Fibroblast of peridontal ligament (primary cell): ENCODE data around the gene SOX21.
A peak's percentile ranks its signal among the peaks of the same experiment; 100 is the strongest.
"Not testable (repeated sequence)": the region's sequence is repeated elsewhere in the genome, so short reads cannot be mapped to it uniquely, and the experiment has no call there.

Experiments used
- DNase-seq: peaks from one replicate; pipeline ENCODE4 v3.0.0-alpha.2; 2010; ENCODE audit errors: extremely low read depth

Gene SOX21

DNA sequence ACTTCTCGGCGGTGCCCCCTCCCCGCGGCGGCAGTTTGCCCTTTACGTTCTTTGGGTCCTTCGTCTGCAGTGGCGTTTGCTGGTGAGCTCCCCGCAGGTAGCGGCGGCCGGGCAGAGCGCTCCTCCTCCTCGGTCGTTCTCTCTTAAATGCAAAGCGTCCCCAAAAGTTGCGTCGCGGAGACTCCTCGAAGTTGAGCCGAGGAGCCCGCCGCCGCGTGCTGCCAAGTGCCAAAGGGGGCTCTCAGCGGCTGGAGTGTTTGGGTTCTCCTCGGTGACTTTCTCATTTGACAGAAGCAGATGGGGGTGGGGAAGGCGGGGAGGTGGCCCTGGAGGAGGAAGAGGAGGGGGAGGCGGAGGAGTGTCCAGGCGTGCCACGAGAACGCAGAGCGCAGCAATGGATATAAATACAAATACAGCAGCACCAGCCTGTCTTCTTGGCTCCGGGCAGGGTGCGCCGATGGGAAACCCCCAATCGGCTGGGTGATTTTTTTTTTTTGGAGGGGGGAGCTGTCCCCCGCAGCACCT lies at the start of gene SOX21:
TSS of gene SOX21 (minus strand) at position 259 of the 525 bp plus-strand sequence. CDS start 496 bp downstream, outside the sequence.
- no peak for DNase-seq

DNA sequence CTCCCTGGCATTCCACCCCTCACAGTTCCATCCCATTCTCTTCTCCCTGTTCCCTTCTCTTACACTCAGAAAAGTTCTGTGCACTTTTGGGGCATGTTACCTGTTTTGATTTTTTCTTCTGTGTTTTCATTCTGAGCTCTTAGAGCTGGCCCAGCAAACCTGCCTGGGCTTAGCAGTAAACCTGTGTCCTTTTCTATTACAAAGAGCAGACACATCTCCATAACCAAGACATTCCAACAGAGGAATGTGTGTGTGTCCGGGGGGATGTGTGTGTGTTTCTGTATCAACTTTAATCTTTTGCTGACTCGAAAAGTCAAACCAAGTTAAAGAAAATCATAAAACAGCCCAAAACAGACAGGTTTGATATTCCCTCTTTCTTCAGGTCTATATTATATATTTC lies 49.1 kb upstream of the SOX21 start:
- DNase-seq, result no peak

GRCh38 chr13:94759120-94759728 lies 46.9 kb upstream of the SOX21 start:
- no peak for DNase-seq

DNA sequence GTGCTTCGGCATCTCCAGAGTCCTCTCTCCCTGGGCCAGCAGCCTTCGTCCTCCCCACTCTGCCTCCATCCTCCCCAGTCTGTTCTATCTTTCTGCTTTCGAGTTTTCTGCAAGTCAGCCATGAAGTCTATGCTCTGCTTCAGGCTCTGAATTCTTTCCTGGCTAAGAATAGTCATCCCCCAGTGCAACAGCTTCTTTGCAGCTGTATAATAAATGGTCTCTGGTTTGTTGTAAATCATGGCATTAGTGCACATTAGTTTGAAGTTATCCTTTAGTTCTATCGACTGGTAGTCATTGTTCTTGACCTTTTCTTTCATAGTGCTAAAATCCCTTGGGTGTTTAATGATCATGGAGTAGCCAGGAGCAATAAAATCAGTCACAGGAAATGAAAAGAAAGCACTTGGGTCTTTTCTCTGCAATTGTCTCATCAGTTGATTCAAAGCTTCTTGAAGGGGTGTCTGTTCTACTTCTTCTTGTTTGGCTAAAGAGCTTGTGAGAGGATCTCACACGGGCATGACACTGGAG lies 46.2 kb upstream of the SOX21 start:
- no peak for DNase-seq

DNA sequence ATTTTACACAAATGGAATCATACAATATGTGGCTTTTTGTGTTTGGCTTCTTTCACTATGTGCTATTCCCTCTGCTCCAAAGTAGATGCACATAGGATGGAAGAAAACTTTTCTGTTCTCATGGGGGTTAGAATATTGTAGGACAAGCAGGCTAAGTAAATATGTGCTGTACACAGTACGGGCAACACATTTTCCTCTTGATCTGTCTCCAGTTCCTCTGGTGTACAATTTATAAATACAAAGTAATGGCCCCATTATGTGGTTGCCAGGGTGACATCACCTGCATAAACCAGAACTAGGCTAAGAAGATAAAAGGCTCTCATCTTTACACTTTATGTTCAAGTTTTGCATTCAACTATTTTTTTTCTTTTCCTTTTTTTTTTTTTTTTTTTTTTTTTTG lies 41.0 kb upstream of the SOX21 start:
- DNase-seq, result no peak

DNA sequence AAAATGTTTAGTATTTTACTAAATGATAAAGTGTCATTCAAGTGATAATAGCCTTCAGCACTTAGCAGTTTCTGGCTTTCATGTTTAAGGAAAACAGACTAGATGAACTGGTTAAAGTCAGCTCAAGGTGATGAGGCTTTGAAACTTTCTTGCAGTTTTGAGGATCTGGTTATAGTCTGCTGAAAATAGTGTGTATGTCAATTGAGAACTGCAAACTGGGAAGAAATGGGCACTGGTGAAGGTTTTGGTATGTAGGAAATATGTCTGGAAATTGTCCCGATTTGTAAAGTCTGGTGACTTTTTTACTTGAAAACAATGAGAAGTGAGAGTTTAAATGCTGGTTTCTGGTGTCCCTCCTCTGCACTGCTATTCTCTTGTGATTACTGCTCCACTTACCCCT lies 36.8 kb upstream of the SOX21 start:
- no peak for DNase-seq

DNA sequence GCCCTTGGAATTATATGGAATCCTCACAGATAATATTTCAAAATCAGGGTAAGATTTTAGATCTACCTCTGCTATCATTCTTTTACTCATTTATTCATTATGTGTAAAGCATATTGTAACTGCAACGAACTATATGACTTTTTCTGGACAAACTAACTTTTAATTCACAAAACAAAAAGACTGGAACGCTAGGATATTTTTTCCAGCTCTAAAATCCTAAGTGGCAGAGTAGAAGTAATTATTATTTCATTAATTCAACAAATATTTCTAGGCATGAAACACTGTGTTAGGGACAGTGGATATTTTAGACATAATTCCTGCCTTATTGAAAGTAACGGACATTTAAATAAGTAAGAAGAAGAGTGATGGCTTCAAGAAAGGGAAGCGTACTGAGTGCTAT lies 26.9 kb upstream of the SOX21 start:
- DNase-seq, result no peak

GRCh38 chr13:94731028-94731427 lies 18.7 kb upstream of the SOX21 start:
- DNase-seq, result no peak

- not testable (repeated sequence) for DNase-seq
Measured at GRCh38 chr13:94729941-94730340, 17.6 kb upstream of the SOX21 start.

DNA sequence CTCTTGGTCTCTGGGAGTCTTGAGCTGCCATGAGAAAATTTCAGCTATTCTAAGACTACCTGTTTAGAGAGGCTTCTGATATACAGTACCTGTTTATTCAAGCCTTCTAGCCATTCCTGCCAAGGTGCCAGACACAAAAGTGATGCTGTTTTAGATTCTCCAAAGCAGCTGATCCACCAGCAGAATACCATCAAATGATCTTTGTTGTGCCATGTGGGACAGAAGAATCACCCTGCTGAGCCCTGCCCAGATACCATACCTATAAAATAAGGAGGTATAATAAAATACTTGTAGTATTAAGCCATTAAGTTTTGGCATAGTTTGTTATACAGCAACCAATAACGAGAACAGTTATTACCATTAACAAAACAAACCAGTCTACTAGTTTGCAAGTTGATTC lies 14.1 kb upstream of the SOX21 start:
- no peak for DNase-seq

GRCh38 chr13:94722609-94723345 lies 10.4 kb upstream of the SOX21 start:
- no peak for DNase-seq

GRCh38 chr13:94718697-94719096 lies 6.4 kb upstream of the SOX21 start:
- DNase-seq, result not testable (repeated sequence)

DNA sequence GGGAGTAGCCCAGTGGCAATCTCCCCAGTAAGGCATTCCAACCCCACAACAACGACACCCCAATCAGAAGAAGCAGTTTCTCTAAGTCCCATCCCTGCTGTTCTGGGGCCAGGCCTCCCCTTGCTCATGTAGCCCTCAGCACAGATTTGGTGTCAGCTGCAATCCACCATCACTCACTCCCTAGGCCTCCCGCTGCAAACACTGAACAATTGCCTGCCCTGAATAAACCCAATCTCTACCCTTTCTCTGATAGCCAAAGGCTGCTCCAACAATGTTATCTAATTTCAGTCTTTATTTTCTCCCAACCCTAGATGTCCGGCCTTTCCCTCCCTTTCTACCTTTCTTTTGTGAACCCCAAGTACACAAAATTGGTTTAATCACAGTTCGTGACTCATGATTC lies 5.6 kb upstream of the SOX21 start:
- DNase-seq, result no peak

GRCh38 chr13:94716016-94716415 lies 3.7 kb upstream of the SOX21 start:
- DNase-seq, result no peak

DNA sequence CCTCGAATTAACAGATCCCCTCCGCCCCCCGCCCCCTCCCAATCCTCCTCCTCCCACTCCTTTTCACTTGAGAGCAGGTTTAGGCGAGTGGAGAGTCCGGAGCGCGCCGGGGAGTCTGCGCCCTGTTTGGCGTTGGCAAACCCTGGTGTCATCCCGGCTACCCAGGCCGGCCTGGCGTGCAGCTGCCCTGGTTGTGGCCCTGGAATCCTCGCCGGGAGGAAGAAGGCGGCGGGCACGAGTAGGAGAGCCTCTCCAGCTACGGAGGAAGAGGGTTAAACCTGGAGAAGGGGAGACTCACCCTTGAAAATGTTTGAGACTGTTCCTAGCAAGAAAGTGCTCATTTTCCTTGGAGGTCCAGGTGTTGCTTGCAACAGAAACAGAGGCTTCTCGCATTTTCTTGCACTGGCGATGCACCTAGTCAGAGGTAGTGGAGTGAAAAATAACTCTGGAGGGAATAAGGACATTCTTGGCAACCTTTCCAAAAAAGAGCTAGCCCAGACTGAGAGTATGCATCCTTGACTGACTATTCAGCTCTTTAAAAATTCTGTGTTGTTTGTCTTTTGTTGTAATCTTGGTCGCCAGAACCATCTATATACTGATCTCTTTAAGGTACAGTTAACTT lies 1.3 kb upstream of the SOX21 start:
- no peak for DNase-seq

DNA sequence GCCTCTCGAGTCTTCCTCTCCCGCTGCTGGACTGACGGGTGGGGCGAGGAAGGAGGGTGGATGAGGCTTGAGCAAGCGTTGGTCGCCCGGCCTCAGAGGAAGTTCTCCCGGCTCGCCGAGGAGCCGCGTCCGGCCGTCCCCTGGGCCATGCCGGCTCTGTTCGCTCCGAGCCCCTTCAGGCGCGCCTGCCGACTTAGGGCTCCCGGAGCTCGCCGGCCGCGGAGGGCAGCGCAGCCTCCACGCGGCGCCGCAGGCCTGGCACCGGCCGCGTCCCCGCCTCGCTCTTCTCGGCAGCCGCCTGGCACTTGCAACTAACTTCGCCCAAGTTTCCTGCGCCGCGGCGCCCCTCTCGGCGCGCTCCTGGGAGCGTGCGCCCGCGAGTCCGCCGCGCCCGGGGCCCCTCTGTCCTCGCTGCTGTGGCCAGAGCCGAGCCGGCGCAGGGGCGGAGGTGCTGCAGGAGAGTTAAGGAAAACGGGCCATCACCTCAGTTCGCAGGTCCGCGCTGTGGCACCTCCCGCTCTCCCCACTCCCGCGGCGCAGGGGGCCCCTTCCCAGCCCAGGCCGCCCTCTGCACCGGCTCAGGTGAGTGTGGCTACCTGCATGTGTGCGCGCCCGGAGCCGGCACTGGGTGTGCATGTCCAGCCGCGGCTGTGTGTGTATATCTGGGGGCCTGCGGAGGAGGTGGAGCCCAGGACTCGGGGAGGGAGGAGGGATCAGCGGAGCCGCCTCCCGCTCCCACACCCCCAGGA lies 641 bp upstream of the SOX21 start:
- peak; percentile 14 for DNase-seq

DNA sequence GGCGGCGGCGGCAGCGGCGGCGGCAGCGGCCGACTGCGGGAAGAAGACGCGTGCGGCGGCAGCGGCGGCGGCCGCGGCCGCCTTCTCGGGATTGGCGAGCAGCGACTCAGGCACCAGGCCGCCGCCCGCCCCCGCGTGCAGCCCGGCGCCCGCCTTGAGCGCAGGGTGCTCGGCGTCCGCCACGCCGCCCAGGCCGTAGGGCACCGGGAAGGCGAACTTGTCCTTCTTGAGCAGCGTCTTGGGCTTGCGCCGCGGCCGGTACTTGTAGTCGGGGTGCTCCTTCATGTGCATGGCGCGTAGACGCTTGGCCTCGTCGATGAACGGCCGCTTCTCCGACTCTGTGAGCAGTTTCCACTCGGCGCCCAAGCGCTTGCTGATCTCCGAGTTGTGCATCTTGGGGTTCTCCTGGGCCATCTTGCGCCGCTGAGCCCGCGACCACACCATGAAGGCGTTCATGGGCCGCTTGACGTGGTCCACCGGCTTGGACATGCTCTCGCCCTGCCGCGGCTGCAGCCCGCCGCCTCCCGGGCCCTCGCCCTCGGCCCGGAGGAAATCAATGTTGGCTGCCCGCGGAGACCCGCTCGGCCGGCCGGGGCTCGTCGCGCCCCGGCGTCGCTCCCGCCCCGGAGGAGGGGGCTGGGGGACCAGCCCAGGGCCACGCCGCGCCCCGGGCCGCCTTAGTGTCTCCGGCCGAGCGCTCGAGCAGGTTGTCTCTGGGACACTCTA lies 621 bp downstream of the SOX21 start:
- no peak for DNase-seq

DNA sequence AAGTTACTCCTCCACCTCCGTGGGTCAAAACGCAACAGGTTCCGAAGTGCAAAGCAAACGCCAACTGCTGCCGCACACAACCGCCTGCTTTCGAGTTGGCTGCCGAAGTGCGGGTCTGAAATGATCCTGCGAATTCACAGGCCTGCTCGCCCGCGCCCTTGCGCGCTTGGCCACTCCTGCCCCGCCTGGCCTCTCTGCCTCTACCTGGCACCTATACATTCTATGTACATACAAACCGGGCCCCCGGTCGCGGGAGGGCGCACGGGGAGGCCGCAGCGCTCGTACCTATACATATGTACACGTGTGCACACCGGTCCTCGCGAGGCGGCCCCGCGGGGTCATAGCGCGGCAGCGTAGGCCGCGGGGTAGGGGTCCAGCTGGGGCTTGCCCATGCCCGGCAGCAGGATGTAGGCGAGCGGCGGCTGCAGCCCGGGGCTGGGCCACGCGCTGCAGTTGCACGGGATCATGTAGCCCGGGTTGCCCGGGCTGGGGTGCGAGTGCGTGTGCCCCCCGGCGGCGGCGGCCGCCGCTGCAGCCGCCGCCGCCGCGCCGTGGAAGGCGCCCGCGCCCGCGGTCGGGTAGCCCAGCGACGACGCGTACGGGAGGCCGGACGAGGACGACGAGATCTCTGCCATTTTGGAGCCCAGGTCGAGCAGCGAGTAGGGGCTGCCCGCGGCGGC lies 1.3 kb downstream of the SOX21 start:
- no peak for DNase-seq

DNA sequence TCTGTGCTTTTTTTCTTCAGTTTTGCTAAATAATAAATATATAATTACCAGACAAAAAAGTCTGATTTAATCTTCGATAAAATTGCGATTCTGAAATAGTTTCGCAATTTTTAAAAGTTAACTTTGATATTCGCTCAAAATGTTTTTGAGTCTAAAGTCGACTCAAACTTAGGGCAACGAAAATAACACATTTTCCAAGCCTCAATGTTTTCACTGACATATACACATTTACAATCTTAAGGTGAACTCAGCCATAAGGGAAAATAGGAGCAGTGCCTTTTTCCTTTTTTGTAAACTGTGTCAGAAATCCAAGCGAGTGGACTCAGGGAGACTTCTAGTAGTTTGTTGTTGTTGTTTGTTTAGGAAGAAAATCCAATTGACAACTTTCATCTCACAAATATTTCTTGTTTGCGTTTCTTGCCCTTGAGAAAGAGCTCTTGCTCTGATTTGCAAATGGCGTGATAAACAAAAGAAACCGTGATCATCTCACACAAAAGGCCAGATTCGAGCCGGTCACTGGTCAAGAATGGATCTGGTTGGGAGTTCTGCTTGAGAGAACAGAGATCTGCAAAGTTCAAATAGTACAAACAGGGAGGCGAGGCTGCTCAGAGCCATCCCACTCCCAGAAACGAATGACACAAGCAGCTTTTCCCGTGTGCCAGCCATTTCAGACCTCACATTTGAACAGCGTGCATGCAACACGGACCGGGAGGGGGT lies 2.1 kb downstream of the SOX21 start:
- no peak for DNase-seq
